Globus pallidus (tissue), 1 donor: Measurements from ENCODE around the gene GRID1.
"Not testable (repeated sequence)": the region's sequence is repeated elsewhere in the genome, so short reads cannot be mapped to it uniquely, and the experiment has no call there.

Experiments
- DNase-seq: peaks from one replicate; pipeline ENCODE4 v3.0.0-alpha.2; 2015; ENCODE audit warnings: low spot score

The GRID1 gene

GRCh38 chr10:85993840-85994507, 372.6 kb downstream of the GRID1 start:
- no peak for DNase-seq

GRCh38 chr10:85993140-85993539, 373.5 kb downstream of the GRID1 start:
- DNase-seq = no peak

DNA sequence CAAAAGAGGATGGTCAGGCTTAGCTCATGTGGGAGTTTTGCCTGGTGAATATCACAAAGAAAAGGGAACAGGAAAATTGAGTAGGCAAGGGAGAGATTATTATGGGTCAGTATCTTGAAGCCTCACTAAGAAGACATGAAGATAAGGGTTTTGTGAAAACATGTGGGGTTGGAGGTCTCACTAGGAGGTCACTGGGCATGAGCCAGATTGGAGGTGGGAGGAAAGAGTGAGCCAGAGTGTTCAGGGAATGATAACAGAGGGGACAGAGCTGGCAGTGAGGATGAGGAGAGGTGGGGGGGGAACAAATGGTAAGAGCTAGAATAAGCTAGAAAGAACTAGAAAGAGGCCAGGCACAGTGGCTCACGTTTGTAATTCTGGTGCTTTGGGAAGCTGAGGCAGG, 374.3 kb downstream of the GRID1 start:
- DNase-seq = no peak

DNA sequence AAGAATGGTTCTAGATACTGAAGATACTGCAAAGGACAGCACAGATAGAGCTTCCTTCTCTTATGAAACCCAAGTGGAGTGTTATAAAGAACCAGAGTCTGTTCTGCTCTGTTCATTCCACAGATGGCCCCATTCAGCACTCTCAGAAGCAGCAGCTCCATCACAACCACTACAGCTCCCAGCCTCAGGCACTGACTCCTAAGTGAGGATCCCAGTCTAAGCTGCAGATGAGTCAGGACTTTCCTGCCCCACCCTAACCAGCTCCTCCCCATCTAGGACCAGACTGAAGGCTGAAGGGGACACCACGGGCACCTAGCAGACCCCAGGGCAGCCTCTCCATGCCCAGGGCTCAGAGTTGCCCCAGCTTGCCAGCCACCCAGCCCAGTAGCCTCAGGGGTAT, 379.8 kb downstream of the GRID1 start:
- no peak for DNase-seq

DNA sequence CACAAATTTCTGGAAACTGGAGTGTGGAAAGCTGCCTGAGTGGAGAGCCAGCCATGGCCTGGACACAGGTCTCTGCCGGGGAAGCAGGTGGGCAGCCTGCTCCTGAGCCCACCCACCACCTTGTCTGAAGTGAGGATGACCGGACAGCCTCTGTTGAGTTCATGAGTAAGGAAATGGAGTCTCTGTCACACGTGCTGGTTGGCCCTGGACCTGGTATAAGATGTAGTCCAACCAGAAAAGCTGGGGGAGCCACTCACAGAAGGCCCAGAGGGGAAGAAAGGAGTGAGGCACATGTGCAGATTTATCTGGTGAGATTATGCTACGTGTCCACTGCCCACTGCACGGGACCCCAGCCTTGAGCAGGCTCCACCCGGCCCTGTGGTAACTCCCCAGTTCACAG, 383.5 kb downstream of the GRID1 start:
- no peak for DNase-seq

- DNase-seq = no peak
Measured at GRCh38 chr10:85979598-85979997, 387.0 kb downstream of the GRID1 start.

GRCh38 chr10:85978566-85979358, 387.8 kb downstream of the GRID1 start:
- no peak for DNase-seq

GRCh38 chr10:85977642-85978041, 389.0 kb downstream of the GRID1 start:
- DNase-seq = no peak

DNA sequence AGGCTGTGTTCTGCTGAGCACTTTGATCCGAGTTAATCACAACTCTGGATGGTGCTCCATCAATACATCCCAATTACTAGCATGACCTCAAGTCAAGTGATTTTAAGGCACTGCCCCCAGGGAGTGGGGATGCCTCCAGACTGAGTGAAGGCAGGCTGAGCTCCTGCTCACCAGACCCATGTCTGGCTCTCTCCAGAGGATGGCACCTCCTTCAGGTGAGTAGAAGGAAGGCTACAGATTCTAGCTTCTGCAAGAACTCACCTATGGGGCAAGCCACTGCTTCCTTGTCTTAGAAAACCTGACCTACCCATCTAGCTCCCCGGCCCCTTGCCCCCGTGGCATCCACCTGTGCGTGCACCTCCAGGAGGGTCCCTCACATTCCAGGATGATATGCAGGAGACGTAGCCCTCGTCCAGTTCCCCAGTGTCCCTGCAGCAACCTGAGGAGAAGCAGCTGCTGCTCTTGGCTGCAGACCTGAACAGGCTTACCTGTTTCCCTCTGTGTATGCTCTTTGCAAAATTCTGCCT, 390.3 kb downstream of the GRID1 start:
- no peak for DNase-seq

- no peak for DNase-seq
Measured at GRCh38 chr10:85971494-85971893, 395.1 kb downstream of the GRID1 start.

GRCh38 chr10:85967594-85967993, 399.0 kb downstream of the GRID1 start:
- no peak for DNase-seq

GRCh38 chr10:85961479-85962067, 405.0 kb downstream of the GRID1 start:
- DNase-seq = no peak

GRCh38 chr10:85961073-85961472, 405.5 kb downstream of the GRID1 start:
- peak; percentile 43 for DNase-seq

DNA sequence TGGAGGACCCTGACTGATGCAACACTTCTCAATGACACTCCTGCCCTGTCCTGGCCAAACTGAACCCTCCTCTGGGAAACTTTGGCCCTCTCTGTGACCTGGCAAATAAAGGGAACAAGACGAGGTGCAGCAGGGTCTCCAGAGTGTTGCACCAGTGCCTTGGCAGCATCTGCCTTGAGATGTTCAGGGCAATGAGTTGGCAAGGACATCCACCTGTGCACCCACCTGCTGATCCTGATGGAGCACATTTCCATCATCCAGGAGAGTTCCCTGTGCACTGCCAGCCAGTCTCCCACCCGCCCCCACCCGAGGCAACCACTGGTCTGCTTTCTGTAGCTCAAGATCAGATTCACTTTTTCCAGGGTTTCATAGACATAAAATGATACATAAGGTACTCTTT, 407.4 kb downstream of the GRID1 start:
- DNase-seq = no peak

- no peak for DNase-seq
Measured at GRCh38 chr10:85950921-85951320, 415.7 kb downstream of the GRID1 start.

DNA sequence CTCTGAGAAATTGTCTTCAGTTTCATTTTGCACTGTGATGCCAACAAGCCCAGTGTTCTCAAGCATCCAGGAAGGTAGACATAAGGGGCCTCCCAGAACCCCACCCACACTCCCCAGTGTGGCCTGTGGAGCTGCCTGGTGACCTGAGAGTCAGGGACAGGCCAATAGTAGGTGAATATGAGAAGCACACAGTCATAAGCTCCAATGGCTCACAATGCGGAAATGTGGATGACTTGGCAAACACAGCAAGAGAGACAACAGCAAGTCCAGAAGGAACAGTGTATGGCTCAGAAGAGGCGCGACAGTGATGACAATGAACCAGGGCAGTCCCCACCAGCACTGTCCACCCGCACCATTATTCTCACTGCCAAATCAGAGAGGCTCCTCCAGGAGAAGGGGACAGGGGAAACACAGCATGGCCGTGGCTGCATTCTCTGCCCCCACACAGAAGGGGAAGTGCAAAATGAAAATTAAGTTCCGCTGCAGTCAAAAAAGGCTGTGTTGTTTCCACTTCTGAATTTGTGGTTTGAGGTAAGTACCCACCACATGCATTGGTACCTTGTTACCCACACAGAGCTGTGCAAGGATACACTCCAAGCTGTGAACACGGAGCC, 419.8 kb downstream of the GRID1 start:
- no peak for DNase-seq

DNA sequence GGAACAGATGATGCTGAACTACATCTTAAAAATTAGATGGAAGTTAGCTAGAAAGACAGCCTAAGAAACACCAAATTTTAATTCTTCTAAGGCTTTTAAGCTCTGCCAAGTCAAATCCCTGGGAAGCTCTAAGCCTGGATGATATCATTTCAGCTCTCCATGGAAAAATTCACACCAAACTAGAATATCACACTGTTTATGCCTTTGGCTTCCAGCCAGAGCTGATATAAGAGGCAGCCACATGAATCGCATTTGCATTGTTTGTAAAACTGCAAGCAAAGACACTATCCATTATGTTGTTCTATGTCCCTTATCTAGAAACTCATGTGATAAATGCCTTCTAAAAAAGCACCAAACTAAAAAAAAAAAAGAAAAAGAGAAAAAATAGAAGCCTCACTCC, 430.4 kb downstream of the GRID1 start:
- DNase-seq = no peak

DNA sequence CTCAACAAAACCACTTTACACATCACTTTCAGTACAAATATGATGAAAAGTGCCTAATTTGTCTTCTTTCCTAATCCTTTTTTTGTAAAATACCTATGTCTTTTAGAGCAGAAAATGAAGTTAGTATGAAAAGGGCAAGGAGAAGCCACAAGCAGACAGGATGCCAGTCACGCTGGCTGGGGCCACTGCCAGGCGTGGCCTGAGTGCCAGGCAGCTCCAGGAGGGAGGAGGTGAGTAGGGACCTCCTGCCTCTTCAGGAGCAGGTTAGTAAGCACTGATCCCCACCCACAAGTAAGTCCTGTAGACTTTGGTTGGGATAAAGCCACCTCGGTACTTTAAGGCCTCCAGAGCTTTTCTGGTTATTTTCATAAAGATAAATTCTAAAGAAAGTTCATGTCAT, 432.0 kb downstream of the GRID1 start:
- DNase-seq = no peak

- not testable (repeated sequence) for DNase-seq
Measured at GRCh38 chr10:85929993-85930392, 436.6 kb downstream of the GRID1 start.

GRCh38 chr10:85927952-85928665, 438.5 kb downstream of the GRID1 start:
- peak; percentile 51 for DNase-seq

DNA sequence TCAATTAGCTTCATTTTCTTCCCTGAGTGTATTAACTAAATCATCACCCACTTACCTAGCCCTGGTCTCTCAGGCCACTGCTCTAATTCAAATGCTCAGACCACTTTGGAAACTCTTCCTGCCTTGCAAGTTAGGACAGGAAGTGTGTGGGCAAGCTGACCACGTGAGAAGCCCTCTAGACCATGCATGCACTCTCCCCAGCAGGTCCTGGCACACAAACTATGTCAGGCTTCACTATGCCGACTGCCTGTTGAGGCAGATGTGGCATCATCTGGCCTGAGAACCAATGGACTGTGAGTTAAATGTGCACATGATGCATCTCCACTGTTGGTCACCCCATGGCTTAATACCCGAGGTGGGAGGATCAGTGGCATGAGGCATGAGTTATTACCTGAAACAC, 439.6 kb downstream of the GRID1 start:
- no peak for DNase-seq

GRCh38 chr10:85926136-85926535, 440.5 kb downstream of the GRID1 start:
- DNase-seq = no peak
